DMS114 treated with DMSO at 0.1 percent for 48 hours (cell line): Measurements from ENCODE around the gene EXO1.

Source experiments
- DNase-seq: peaks from one replicate; lab custom pipeline; 2025; ENCODE audit not compliant: unreplicated experiment; lab: John Stamatoyannopoulos, UW

The EXO1 gene

GRCh38 chr1:241883159-241883558 is 35.2 kb downstream of the EXO1 start:
- DNase-seq: no peak

GRCh38 chr1:241888232-241888631 is 40.2 kb downstream of the EXO1 start:
- no peak for DNase-seq

- DNase-seq: no peak
Observed at GRCh38 chr1:241891296-241891695, 43.3 kb downstream of the EXO1 start.

GRCh38 chr1:241894016-241894415 is 46.0 kb downstream of the EXO1 start:
- DNase-seq: no peak

GRCh38 chr1:241895013-241895412 is 47.0 kb downstream of the EXO1 start:
- no peak for DNase-seq

GRCh38 chr1:241896670-241896962 is 48.6 kb downstream of the EXO1 start:
- no peak for DNase-seq

GRCh38 chr1:241899210-241899609 is 51.2 kb downstream of the EXO1 start:
- DNase-seq: no peak

- DNase-seq: no peak
Observed at GRCh38 chr1:241900381-241900780, 52.4 kb downstream of the EXO1 start.

- no peak for DNase-seq
Observed at GRCh38 chr1:241902391-241903065, 54.5 kb downstream of the EXO1 start.

- DNase-seq: no peak
Observed at GRCh38 chr1:241916196-241916595, 68.2 kb downstream of the EXO1 start.

GRCh38 chr1:241917487-241917886 is 69.5 kb downstream of the EXO1 start:
- DNase-seq: no peak

GRCh38 chr1:241918879-241919278 is 70.9 kb downstream of the EXO1 start:
- DNase-seq: no peak

- no peak for DNase-seq
Observed at GRCh38 chr1:241924080-241924808, 76.2 kb downstream of the EXO1 start.

GRCh38 chr1:241926141-241926540 is 78.1 kb downstream of the EXO1 start:
- DNase-seq: no peak

- no peak for DNase-seq
Observed at GRCh38 chr1:241927321-241927720, 79.3 kb downstream of the EXO1 start.

GRCh38 chr1:241932845-241933244 is 84.8 kb downstream of the EXO1 start:
- DNase-seq: no peak

- DNase-seq: no peak
Observed at GRCh38 chr1:241934201-241934848, 86.3 kb downstream of the EXO1 start.

GRCh38 chr1:241934866-241935265 is 86.9 kb downstream of the EXO1 start:
- no peak for DNase-seq
